Activated T-cell treated with anti-CD3 and anti-CD28 coated beads, Interleukin-2, amount 50 U/mL, for 72 hours (primary cell): Measurements from ENCODE around the gene SLC2A13. TPM values are rescaled to one million over a fixed set of nuclear protein-coding genes. Genes with fewer than 3 reads are reported as not detected.

ENCODE experiments used
- ATAC-seq, 2 donors: fragments of 150-1000 bp; cut with Tn5 transposase; replicated peaks in 1 of 2; 2 replicates each; pipeline ENCODE4 v1.10.0; 2021; ENCODE audit warnings: moderate library complexity in 2 of 2, mild to moderate bottlenecking in 1 of 2
- DNase-seq, 2 donors: peaks; one replicate each; pipeline ENCODE4 v3.0.0; 2021 to 2022; ENCODE audit warnings: mixed read lengths in 1 of 2
- H3K27ac Mint-ChIP-seq: one replicate; pipeline ENCODE4 v1.8.0; 2022; ENCODE audit warnings: mild to moderate bottlenecking, moderate library complexity, mixed read lengths
- H3K27me3 Mint-ChIP-seq: one replicate; pipeline ENCODE4 v1.8.0; 2022; ENCODE audit warnings: low read depth, mixed read lengths
- H3K36me3 Mint-ChIP-seq, 2 donors: one replicate each; pipeline ENCODE4 v1.8.0; 2022; ENCODE audit warnings: mixed read lengths in 2 of 2, mild to moderate bottlenecking in 1 of 2; ENCODE audit not compliant: insufficient read depth in 2 of 2
- H3K4me1 Mint-ChIP-seq: one replicate; pipeline ENCODE4 v1.8.0; 2022; ENCODE audit warnings: low read depth, mixed read lengths
- H3K4me3 Mint-ChIP-seq, 2 donors: one replicate each; pipeline ENCODE4 v1.8.0; 2022; ENCODE audit warnings: mild to moderate bottlenecking in 2 of 2, mixed read lengths in 2 of 2, moderate library complexity in 2 of 2
- H3K9me3 Mint-ChIP-seq, 2 donors: one replicate each; pipeline ENCODE4 v1.8.0; 2022; ENCODE audit warnings: mixed read lengths in 2 of 2
- total RNA-seq, 2 donors: library from RNA; stranded (reverse); gene quantifications; one replicate each; pipeline ENCODE4 v1.2.3, GENCODE V29; 2022

SLC2A13 gene
- total RNA-seq, 2 donors from 2014 or later = 3.0 to 5.8 TPM

- Mint-ChIP-seq H3K9me3 (no peaks in the 10 kb centered on the region), H3K4me1 (peaks cover 11% of the 10 kb centered on the region), H3K27me3 (no peaks in the 10 kb centered on the region), H3K4me3 (no peak overlapping the region), H3K36me3 (no peaks in the 10 kb centered on the region), H3K27ac (no peak overlapping the region)
- no peak for ATAC-seq
- DNase-seq = no peak
These were observed 88.4 kb downstream of the SLC2A13 start for GRCh38 chr12:40017488-40017887.

- ATAC-seq (no peak), DNase-seq (no peak)
- Mint-ChIP-seq H3K27ac (no peak overlapping the region), H3K36me3 (no peaks in the 10 kb centered on the region), H3K27me3 (no peaks in the 10 kb centered on the region), H3K9me3 (no peaks in the 10 kb centered on the region), H3K4me1 (peaks cover 11% of the 10 kb centered on the region), H3K4me3 (no peak overlapping the region)
These were observed 88.9 kb downstream of the SLC2A13 start for GRCh38 chr12:40016980-40017379.

- Mint-ChIP-seq H3K9me3 (no peaks in the 10 kb centered on the region), H3K27ac (no peak overlapping the region), H3K36me3 (no peaks in the 10 kb centered on the region), H3K4me3 (no peak overlapping the region), H3K4me1 (peaks cover 21% of the 10 kb centered on the region), H3K27me3 (no peaks in the 10 kb centered on the region)
- DNase-seq (no peak), ATAC-seq (no peak)
These were observed 90.0 kb downstream of the SLC2A13 start for GRCh38 chr12:40015881-40016280.

- Mint-ChIP-seq H3K27me3 (no peaks in the 10 kb centered on the region), H3K4me1 (peaks cover 22% of the 10 kb centered on the region), H3K4me3 (no peak overlapping the region), H3K9me3 (no peaks in the 10 kb centered on the region), H3K36me3 (no peaks in the 10 kb centered on the region), H3K27ac (no peak overlapping the region)
- ATAC-seq = peak; percentile 35 to 50
- DNase-seq = no peak
These were observed 90.5 kb downstream of the SLC2A13 start for GRCh38 chr12:40015345-40015744.

DNA sequence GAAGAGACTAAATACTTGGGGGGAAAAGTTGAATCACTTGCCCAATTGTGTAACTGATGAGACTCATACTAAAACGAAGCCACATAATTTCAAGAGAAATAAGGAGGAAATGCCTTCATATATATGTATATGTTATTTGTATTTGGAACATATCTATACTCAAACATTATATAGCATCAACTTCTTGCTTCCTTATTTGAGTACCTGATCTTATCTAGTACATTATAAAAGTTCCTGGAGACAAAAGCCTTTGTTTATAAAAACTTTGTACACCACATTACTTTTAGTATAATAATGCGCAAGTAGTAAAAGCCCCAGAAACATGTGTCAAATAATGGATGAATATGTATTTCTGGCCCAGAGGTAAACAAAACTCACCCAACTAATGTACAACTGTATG, 92.0 kb downstream of the SLC2A13 start:
- no peak overlapping the region for H3K27ac Mint-ChIP-seq
- H3K4me1 Mint-ChIP-seq = peaks cover 22% of the 10 kb centered on the region
- no peaks in the 10 kb centered on the region for H3K36me3 Mint-ChIP-seq
- ATAC-seq (peak in 1 of 2 donors; percentile 27), DNase-seq (no peak)
- H3K27me3 Mint-ChIP-seq = no peaks in the 10 kb centered on the region
- H3K9me3 Mint-ChIP-seq = no peaks in the 10 kb centered on the region
- H3K4me3 Mint-ChIP-seq = no peak overlapping the region

GRCh38 chr12:40013292-40013691, 92.6 kb downstream of the SLC2A13 start:
- Mint-ChIP-seq H3K4me3 (no peak overlapping the region), H3K27me3 (no peaks in the 10 kb centered on the region), H3K36me3 (no peaks in the 10 kb centered on the region), H3K4me1 (peaks cover 22% of the 10 kb centered on the region), H3K27ac (no peak overlapping the region), H3K9me3 (no peaks in the 10 kb centered on the region)
- ATAC-seq = no peak
- no peak for DNase-seq

DNA sequence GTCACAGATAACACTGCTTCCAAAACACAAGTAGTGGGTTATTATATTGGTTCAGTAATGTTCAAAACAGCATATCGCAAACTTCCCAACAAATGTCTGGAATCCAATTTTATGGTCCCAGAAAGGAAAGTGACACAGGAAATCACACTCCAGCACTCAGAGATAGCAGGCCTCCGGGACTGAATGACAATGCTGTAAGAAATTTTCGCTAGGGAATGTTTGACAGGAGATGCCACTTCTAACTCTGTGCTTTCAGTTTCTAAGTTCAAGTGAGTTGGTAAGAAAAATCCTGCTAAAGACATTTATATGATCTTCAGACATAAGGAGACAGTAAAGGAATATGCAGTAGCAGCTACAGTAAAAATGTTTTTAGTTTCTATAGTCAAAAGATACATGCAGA, 93.2 kb downstream of the SLC2A13 start:
- no peaks in the 10 kb centered on the region for H3K36me3 Mint-ChIP-seq
- DNase-seq (no peak), ATAC-seq (no peak)
- H3K27ac Mint-ChIP-seq = no peak overlapping the region
- no peaks in the 10 kb centered on the region for H3K9me3 Mint-ChIP-seq
- H3K27me3 Mint-ChIP-seq = no peaks in the 10 kb centered on the region
- H3K4me3 Mint-ChIP-seq = no peak overlapping the region
- peaks cover 22% of the 10 kb centered on the region for H3K4me1 Mint-ChIP-seq

DNA sequence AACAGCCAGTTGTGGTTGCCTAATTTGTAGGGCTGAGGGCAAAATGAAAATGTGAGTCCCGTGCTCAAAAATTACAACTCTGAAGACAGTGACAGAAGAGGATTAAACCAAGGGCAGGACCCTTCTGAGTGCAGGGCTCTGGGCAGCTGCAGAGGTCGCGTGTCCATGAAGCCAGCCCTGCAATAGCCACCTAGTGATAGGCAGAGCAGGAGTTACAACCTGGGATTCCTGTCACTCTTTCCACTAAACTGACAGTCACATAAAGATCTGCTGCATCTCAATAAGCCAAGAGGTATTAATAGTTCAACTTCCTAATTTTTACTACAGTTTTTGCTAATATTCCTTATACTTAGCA, 94.1 kb downstream of the SLC2A13 start:
- no peaks in the 10 kb centered on the region for H3K36me3 Mint-ChIP-seq

DNA sequence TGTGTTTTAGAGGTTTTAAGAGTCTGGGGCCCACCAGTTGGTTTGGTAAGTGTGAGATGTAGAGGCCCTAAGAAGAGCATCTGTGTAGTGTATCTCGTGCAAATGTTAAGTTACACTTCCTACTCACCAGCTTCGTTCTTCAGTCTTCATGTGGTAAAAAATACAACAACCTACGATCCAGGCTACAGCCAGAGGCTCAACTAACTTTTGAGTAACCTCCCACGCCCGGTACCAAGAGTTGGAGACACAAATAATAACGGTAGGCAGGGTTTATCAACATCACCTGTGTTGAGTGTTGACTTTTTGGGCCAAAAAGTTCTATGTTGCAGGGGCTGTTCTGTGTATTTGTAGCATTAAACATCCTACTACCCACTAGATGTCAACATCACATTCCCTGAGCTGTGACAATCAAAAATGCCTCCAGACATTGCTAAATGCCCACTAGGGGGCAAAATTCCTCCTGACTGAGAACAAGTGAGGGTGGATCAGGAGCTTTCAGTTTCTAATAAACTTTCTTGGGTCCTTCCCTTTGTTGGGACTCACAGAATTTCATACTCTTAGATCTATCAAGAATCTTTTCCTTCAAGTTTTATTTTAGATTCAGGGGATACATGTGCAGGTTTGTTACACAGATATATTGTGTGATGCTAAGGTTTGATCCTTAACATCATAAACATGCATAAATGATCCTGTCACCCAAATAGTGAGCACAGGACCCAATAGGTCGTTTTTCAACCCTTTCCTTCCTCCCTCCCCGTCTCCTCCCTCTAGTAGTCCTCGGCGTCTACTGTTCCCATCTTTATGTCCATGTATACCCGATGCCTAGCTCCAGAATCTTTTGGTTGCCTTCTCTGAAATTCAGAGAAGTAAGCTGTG, 94.7 kb downstream of the SLC2A13 start:
- ATAC-seq (peak; percentile 81 to 91), DNase-seq (peak; percentile 51 to 64)
- Mint-ChIP-seq H3K36me3 (no peaks in the 10 kb centered on the region), H3K4me3 (peak overlapping the region; percentile 59 to 75), H3K27ac (peak overlapping the region; percentile 3), H3K4me1 (peaks cover 17% of the 10 kb centered on the region), H3K9me3 (no peaks in the 10 kb centered on the region), H3K27me3 (no peaks in the 10 kb centered on the region)

More for the DNA sequence above, 94.1 kb downstream of the SLC2A13 start:
- H3K27ac Mint-ChIP-seq = no peak overlapping the region
- H3K27me3 Mint-ChIP-seq = no peaks in the 10 kb centered on the region
- H3K4me3 Mint-ChIP-seq = peak overlapping the region; percentile 59 to 75
- DNase-seq (no peak), ATAC-seq (peak in 1 of 2 donors; percentile 20)
- H3K4me1 Mint-ChIP-seq = peaks cover 18% of the 10 kb centered on the region
- no peaks in the 10 kb centered on the region for H3K9me3 Mint-ChIP-seq

GRCh38 chr12:40002178-40003169, 103.4 kb downstream of the SLC2A13 start:
- Mint-ChIP-seq H3K27me3 (no peaks in the 10 kb centered on the region), H3K36me3 (peaks cover 6 to 13% of the 10 kb centered on the region in 2 donors), H3K4me1 (no peaks in the 10 kb centered on the region), H3K9me3 (peaks cover 8 to 11% of the 10 kb centered on the region in 2 donors), H3K27ac (no peak overlapping the region), H3K4me3 (no peak overlapping the region)
- no peak for DNase-seq
- ATAC-seq = no peak

DNA sequence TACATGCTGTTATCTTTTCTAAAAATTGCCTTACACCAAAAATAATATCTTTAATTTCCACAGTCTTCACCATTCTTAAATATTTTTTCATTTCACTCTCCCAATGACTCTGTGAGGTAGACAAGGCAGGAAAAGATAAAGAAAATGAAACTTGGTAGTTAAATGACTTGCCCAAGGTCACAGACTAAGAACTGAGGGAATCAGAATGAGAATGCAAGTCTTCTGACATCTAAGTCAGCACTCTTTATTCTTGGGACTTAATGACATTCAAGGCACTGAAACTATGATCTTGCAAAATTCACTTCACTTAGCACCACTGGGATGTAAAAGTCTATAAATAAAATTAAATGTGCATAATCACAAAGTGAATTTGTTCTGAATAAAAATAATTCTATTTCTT, 104.5 kb downstream of the SLC2A13 start:
- H3K4me3 Mint-ChIP-seq = no peak overlapping the region
- H3K27me3 Mint-ChIP-seq = no peaks in the 10 kb centered on the region
- DNase-seq (no peak), ATAC-seq (peak in 1 of 2 donors; percentile 38)
- no peaks in the 10 kb centered on the region for H3K4me1 Mint-ChIP-seq
- H3K27ac Mint-ChIP-seq = no peak overlapping the region
- peaks cover 6 to 14% of the 10 kb centered on the region in 2 donors for H3K36me3 Mint-ChIP-seq
- H3K9me3 Mint-ChIP-seq = peaks cover 8 to 11% of the 10 kb centered on the region in 2 donors

DNA sequence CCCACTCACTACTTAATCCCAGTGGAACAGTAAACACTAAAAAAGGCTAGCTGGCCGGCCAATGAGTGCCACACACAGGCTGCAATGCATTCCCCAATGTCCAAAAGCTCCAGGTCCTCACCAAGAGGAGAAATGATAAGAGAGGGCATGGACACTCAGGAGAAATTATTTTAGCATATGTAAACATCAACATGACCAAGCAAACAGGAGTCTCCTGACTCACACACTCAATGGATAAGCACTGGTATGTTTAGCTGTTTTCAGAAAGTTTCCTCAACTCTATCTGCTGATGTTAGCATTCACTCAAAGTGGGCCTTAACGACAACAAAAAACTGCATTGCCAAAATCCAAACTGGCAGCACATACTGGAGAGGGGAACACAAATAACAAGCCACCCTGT, 105.0 kb downstream of the SLC2A13 start:
- peaks cover 10 to 12% of the 10 kb centered on the region in 2 donors for H3K9me3 Mint-ChIP-seq
- no peaks in the 10 kb centered on the region for H3K4me1 Mint-ChIP-seq
- H3K36me3 Mint-ChIP-seq = peaks cover 6 to 14% of the 10 kb centered on the region in 2 donors
- DNase-seq = no peak
- H3K4me3 Mint-ChIP-seq = no peak overlapping the region
- no peaks in the 10 kb centered on the region for H3K27me3 Mint-ChIP-seq
- H3K27ac Mint-ChIP-seq = no peak overlapping the region
- no peak for ATAC-seq

GRCh38 chr12:39993268-39993667, 112.6 kb downstream of the SLC2A13 start:
- Mint-ChIP-seq H3K9me3 (peaks cover 3 to 4% of the 10 kb centered on the region in 2 donors), H3K27me3 (no peaks in the 10 kb centered on the region), H3K4me3 (no peak overlapping the region), H3K36me3 (peaks cover 0 to 1% of the 10 kb centered on the region in 2 donors), H3K4me1 (no peaks in the 10 kb centered on the region), H3K27ac (no peak overlapping the region)
- DNase-seq = no peak
- no peak for ATAC-seq
